Duodenal mucosa (tissue), 2 donors: ENCODE results near the gene PROCA1.

Source experiments
- H3K27ac ChIP-seq: one replicate; pipeline ENCODE4 v1.7.0; 2013; ENCODE audit warnings: low read depth, low read length
- H3K27me3 ChIP-seq, 2 donors: one replicate each; pipeline ENCODE4 v1.7.0; 2013; ENCODE audit warnings: low read length in 2 of 2, control low read depth in 1 of 2; ENCODE audit not compliant: insufficient read depth in 2 of 2, control insufficient read depth in 1 of 2
- H3K36me3 ChIP-seq, 2 donors: one replicate each; pipeline ENCODE4 v1.7.0; 2013; ENCODE audit warnings: low read length in 2 of 2, control low read depth in 1 of 2; ENCODE audit not compliant: insufficient read depth in 2 of 2, control insufficient read depth in 1 of 2
- H3K4me1 ChIP-seq, 2 donors: one replicate each; pipeline ENCODE4 v1.7.0; 2013; ENCODE audit warnings: low read length in 2 of 2, control low read depth in 1 of 2; ENCODE audit not compliant: insufficient read depth in 2 of 2, control insufficient read depth in 1 of 2
- H3K4me3 ChIP-seq, 2 donors: one replicate each; pipeline ENCODE4 v1.7.0; 2013; ENCODE audit warnings: low read length in 2 of 2, low read depth in 1 of 2
- H3K9ac ChIP-seq, 2 donors: one replicate each; pipeline ENCODE4 v1.7.0; 2013; ENCODE audit warnings: low read length in 2 of 2, low read depth in 1 of 2
- H3K9me3 ChIP-seq, 2 donors: one replicate each; pipeline ENCODE4 v1.7.0; 2013; ENCODE audit warnings: low read length in 2 of 2, control low read depth in 1 of 2; ENCODE audit not compliant: control insufficient read depth in 1 of 2

PROCA1 gene

GRCh38 chr17:28693869-28694268 is 17.8 kb downstream of the PROCA1 start:
- H3K4me3 ChIP-seq: no peak overlapping the region
- no peaks in the 10 kb centered on the region for H3K27me3 ChIP-seq
- H3K9ac ChIP-seq: no peak overlapping the region
- H3K27ac ChIP-seq: no peak overlapping the region
- H3K36me3 ChIP-seq: peaks cover 61 to 87% of the 10 kb centered on the region in 2 donors
- no peaks in the 10 kb centered on the region for H3K9me3 ChIP-seq
- H3K4me1 ChIP-seq: peaks cover 15 to 22% of the 10 kb centered on the region in 2 donors

DNA sequence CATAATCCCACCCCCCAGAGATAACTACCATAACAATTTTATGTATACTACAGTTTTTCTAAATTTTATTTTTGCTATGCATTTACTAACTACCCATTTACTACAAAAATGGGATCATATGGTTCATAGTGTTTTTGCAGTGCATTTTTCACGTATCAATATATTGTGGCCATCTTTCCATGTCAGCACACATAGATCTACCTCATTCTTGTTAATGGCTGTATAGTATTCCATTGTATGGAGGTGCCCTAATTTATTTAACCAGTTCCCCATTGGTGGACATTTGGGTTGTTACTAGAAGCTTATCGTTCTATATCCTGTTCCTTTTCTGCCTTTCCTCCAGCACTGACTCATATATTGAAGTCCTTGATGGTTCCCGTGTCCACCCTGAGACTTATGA is 22.7 kb downstream of the PROCA1 start:
- Histone ChIP-seq H3K27ac (no peak overlapping the region), H3K4me1 (peaks cover 0 to 6% of the 10 kb centered on the region in 2 donors), H3K4me3 (no peak overlapping the region), H3K9me3 (no peaks in the 10 kb centered on the region), H3K27me3 (no peaks in the 10 kb centered on the region), H3K36me3 (peaks cover 70 to 88% of the 10 kb centered on the region in 2 donors), H3K9ac (no peak overlapping the region)

DNA sequence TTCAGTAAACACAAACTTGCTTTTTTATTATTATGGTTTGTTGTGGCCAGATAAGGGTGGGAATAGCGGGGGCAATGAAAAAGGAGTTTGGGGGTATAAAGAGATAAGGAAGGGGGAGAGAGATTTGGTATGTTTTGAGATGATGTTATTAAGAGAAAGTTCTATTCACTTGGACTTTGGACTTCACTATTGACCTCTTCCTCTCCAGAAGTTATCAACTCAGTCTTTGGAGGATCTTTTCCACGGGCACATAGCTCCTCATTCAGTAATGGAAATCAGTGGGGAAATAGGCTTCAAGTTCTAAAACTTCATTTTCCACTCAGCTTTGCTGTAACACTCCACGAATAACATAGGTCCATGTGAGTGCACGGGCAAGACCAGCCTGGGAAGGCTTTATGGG is 23.2 kb downstream of the PROCA1 start:
- H3K9ac ChIP-seq: no peak overlapping the region
- H3K27me3 ChIP-seq: no peaks in the 10 kb centered on the region
- H3K4me1 ChIP-seq: peaks cover 0 to 6% of the 10 kb centered on the region in 2 donors
- H3K4me3 ChIP-seq: no peak overlapping the region
- H3K9me3 ChIP-seq: no peaks in the 10 kb centered on the region
- H3K36me3 ChIP-seq: peaks cover 67 to 86% of the 10 kb centered on the region in 2 donors
- H3K27ac ChIP-seq: no peak overlapping the region

GRCh38 chr17:28686296-28686695 is 25.4 kb downstream of the PROCA1 start:
- no peak overlapping the region for H3K27ac ChIP-seq

DNA sequence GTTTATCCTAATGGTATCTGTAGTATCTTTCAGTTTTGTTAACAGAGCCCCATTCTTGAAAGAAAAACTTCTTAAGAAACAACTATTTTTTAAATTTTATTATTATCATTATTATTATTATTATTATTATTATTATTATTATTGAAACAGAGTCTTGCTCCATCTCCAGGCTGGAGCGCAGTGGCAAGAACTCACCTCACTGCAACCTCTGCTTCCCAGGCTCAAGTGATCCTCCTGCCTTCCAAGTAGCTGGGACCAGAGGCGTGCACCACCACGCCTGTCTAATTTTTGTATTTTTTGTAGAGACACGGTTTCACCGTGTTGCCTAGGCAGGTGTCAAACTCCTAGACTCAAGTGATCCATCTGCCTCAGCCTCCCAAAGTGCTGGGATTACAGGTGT is 26.3 kb downstream of the PROCA1 start:
- H3K27ac ChIP-seq: no peak overlapping the region
- H3K9ac ChIP-seq: no peak overlapping the region

More at GRCh38 chr17:28686296-28686695, 25.4 kb downstream of the PROCA1 start:
- H3K27me3 ChIP-seq: no peaks in the 10 kb centered on the region
- no peak overlapping the region for H3K9ac ChIP-seq
- H3K36me3 ChIP-seq: peaks cover 85 to 97% of the 10 kb centered on the region in 2 donors
- H3K4me1 ChIP-seq: peaks cover 0 to 6% of the 10 kb centered on the region in 2 donors
- H3K4me3 ChIP-seq: no peak overlapping the region
- no peaks in the 10 kb centered on the region for H3K9me3 ChIP-seq

DNA sequence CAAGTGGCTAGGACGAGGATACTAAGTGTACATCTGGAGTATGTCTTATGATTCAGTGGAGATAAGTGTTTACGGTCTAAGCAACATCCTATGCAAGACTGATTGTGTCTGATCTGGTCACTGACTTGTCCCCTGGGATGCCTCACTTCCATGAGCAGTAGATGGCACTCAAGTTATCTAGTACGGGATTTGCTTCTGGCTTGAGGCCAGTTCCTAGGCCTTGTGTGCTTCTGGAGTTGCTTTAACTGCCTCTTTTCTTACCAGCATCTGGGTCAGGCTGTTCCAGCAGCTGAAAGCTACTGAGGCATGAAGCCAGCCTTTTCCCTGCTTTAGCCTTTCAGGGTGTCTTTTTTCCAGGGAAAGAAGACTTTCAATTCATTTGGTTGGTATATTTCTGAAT is 26.7 kb downstream of the PROCA1 start:
- H3K27ac ChIP-seq: no peak overlapping the region
- H3K9me3 ChIP-seq: no peaks in the 10 kb centered on the region
- H3K4me3 ChIP-seq: no peak overlapping the region
- H3K36me3 ChIP-seq: peaks cover 81 to 92% of the 10 kb centered on the region in 2 donors
- no peak overlapping the region for H3K9ac ChIP-seq
- peaks cover 0 to 6% of the 10 kb centered on the region in 2 donors for H3K4me1 ChIP-seq
- H3K27me3 ChIP-seq: no peaks in the 10 kb centered on the region

More for the DNA sequence above, 26.3 kb downstream of the PROCA1 start:
- Histone ChIP-seq H3K9me3 (no peaks in the 10 kb centered on the region), H3K4me3 (no peak overlapping the region), H3K27me3 (no peaks in the 10 kb centered on the region), H3K4me1 (peaks cover 0 to 6% of the 10 kb centered on the region in 2 donors), H3K36me3 (peaks cover 85 to 94% of the 10 kb centered on the region in 2 donors)

GRCh38 chr17:28682655-28683054 is 29.0 kb downstream of the PROCA1 start:
- no peak overlapping the region for H3K4me3 ChIP-seq
- H3K27ac ChIP-seq: no peak overlapping the region
- no peak overlapping the region for H3K9ac ChIP-seq
- H3K36me3 ChIP-seq: peaks cover 71 to 88% of the 10 kb centered on the region in 2 donors
- H3K27me3 ChIP-seq: no peaks in the 10 kb centered on the region
- no peaks in the 10 kb centered on the region for H3K9me3 ChIP-seq
- no peaks in the 10 kb centered on the region for H3K4me1 ChIP-seq

GRCh38 chr17:28675980-28676379 is 35.7 kb downstream of the PROCA1 start:
- Histone ChIP-seq H3K4me3 (no peak overlapping the region), H3K36me3 (peaks cover 61 to 91% of the 10 kb centered on the region in 2 donors), H3K27ac (no peak overlapping the region), H3K9ac (no peak overlapping the region), H3K27me3 (no peaks in the 10 kb centered on the region), H3K4me1 (no peaks in the 10 kb centered on the region), H3K9me3 (no peaks in the 10 kb centered on the region)

- H3K27ac ChIP-seq: no peak overlapping the region
- H3K27me3 ChIP-seq: no peaks in the 10 kb centered on the region
- no peak overlapping the region for H3K4me3 ChIP-seq
- peaks cover 62 to 91% of the 10 kb centered on the region in 2 donors for H3K36me3 ChIP-seq
- no peak overlapping the region for H3K9ac ChIP-seq
- no peaks in the 10 kb centered on the region for H3K4me1 ChIP-seq
- no peaks in the 10 kb centered on the region for H3K9me3 ChIP-seq
Measured at GRCh38 chr17:28675490-28675889, 36.2 kb downstream of the PROCA1 start.

DNA sequence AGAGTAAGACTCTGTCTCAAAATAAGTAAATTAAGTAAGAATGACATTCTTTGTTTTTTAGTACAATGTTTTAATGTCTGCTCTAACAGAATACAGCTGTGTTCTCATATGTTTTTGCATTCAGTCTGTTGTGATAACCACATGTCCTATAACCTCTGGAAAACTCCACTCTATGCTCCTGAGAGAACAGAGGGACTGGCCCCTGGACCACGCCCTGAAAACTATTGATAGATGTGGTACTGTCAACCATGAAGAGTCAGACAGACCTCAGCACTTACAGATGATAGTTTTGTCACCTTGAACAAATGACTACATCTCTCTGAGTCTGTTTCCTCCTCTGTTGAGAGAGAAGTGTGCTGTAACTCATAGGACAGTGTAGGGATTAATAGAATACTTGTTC is 41.8 kb downstream of the PROCA1 start:
- no peak overlapping the region for H3K9ac ChIP-seq
- H3K4me1 ChIP-seq: no peaks in the 10 kb centered on the region
- no peaks in the 10 kb centered on the region for H3K27me3 ChIP-seq
- H3K27ac ChIP-seq: no peak overlapping the region
- no peak overlapping the region for H3K4me3 ChIP-seq
- peaks cover 37 to 64% of the 10 kb centered on the region in 2 donors for H3K36me3 ChIP-seq
- H3K9me3 ChIP-seq: no peaks in the 10 kb centered on the region

DNA sequence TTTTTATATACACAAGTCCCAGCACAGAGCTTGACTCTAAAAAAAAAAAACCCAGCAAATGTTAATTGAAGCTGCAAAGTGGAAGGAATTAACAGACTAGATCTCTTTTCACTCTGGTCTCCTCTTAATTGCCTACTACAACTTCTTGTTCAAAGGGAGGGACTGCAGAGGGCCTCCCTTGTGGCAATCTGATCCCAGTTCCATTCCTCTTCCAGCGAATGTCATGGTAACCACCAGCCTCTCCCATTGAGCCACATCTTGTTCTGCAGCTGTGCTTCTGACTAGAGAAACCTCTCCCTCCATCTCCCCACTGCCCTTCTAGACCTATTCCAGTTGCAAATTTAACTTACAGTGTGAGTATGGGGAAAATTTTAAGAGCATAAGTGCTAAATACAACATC is 43.8 kb downstream of the PROCA1 start:
- Histone ChIP-seq H3K27me3 (no peaks in the 10 kb centered on the region), H3K36me3 (peaks cover 19 to 44% of the 10 kb centered on the region in 2 donors), H3K9ac (no peak overlapping the region), H3K27ac (no peak overlapping the region), H3K4me3 (no peak overlapping the region), H3K4me1 (peaks cover 8 to 12% of the 10 kb centered on the region in 2 donors), H3K9me3 (no peaks in the 10 kb centered on the region)
